Hepatocyte (in vitro differentiated cells): ENCODE measurements around the gene BCL3.

Experiments
- EZH2phosphoT487 ChIP-seq: fragments of 200-600 bp; sonication (generic); IDR thresholded peaks from one replicate; pipeline ENCODE4 v1.6.1; 2018; ENCODE audit warnings: antibody characterized with exemption, mild to moderate bottlenecking, low read depth, moderate library complexity; ENCODE audit not compliant: unreplicated experiment, severe bottlenecking
- TF ChIP-seq, protein P1 (sequence below): fragments of 200-600 bp; sonication (generic); IDR thresholded peaks from 2 replicates; pipeline ENCODE4 v1.5.1; 2016; ENCODE audit warnings: antibody characterized with exemption, mild to moderate bottlenecking; ENCODE audit not compliant: poor library complexity

DNA sequence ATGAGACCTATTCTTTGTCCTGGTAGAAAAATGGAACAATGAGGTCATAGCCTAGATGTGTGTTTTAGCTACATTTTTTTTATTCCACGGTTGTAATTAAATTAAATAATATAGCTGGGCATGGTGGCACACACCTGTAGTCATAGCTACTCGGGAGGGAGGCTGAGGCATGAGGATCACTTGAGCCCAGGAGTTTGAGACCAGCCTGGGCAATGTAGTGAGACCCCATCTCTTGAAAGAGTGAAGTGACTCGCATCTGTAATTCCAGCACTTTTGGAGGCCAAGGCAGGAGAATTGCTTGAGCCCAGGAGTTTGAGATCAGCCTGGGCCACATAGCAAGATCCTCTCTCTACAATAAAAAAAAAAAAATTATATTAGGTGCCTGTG, 17.4 kb downstream of the BCL3 start:
- TF ChIP-seq EZH2phosphoT487: no peak
- TF ChIP-seq, protein P1, sequence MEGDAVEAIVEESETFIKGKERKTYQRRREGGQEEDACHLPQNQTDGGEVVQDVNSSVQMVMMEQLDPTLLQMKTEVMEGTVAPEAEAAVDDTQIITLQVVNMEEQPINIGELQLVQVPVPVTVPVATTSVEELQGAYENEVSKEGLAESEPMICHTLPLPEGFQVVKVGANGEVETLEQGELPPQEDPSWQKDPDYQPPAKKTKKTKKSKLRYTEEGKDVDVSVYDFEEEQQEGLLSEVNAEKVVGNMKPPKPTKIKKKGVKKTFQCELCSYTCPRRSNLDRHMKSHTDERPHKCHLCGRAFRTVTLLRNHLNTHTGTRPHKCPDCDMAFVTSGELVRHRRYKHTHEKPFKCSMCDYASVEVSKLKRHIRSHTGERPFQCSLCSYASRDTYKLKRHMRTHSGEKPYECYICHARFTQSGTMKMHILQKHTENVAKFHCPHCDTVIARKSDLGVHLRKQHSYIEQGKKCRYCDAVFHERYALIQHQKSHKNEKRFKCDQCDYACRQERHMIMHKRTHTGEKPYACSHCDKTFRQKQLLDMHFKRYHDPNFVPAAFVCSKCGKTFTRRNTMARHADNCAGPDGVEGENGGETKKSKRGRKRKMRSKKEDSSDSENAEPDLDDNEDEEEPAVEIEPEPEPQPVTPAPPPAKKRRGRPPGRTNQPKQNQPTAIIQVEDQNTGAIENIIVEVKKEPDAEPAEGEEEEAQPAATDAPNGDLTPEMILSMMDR: no peak
